Osteocyte (in vitro differentiated cells): ENCODE data around the gene BBS4. TPM values are rescaled to one million over a fixed set of nuclear protein-coding genes. Genes with fewer than 3 reads are reported as not detected.
"Not testable (repeated sequence)": the region's sequence is repeated elsewhere in the genome, so short reads cannot be mapped to it uniquely, and the experiment has no call there.

Experiments
- DNase-seq: peaks from one replicate; pipeline ENCODE4 v3.0.0; 2021; ENCODE audit warnings: mixed read lengths; ENCODE audit not compliant: unreplicated experiment; ENCODE audit errors: extremely low spot score
- H3K27ac Mint-ChIP-seq: one replicate; pipeline ENCODE4 v1.8.0; 2021; ENCODE audit warnings: mild to moderate bottlenecking, mixed read lengths; ENCODE audit not compliant: unreplicated experiment
- H3K27me3 Mint-ChIP-seq: one replicate; pipeline ENCODE4 v1.8.0; 2021; ENCODE audit warnings: mixed read lengths; ENCODE audit not compliant: unreplicated experiment
- H3K36me3 Mint-ChIP-seq: one replicate; pipeline ENCODE4 v1.8.0; 2021; ENCODE audit warnings: mixed read lengths; ENCODE audit not compliant: unreplicated experiment
- H3K4me1 Mint-ChIP-seq: one replicate; pipeline ENCODE4 v1.8.0; 2021; ENCODE audit warnings: mixed read lengths; ENCODE audit not compliant: unreplicated experiment
- H3K4me3 Mint-ChIP-seq: one replicate; pipeline ENCODE4 v1.8.0; 2021; ENCODE audit warnings: mild to moderate bottlenecking, moderate library complexity, mixed read lengths; ENCODE audit not compliant: unreplicated experiment
- H3K9me3 Mint-ChIP-seq: one replicate; pipeline ENCODE4 v1.8.0; 2021; ENCODE audit warnings: mixed read lengths; ENCODE audit not compliant: unreplicated experiment
- total RNA-seq: library from RNA; stranded (reverse); gene quantifications from 2 replicates; pipeline ENCODE4 v1.2.1, GENCODE V29; 2021
- TF ChIP-seq, protein P1 (sequence below): fragments of 200-600 bp; sonication (generic); IDR thresholded peaks from 2 replicates; pipeline ENCODE4 v1.5.0; 2021; ENCODE audit warnings: antibody characterized with exemption, mild to moderate bottlenecking, moderate library complexity

Gene BBS4
- total RNA-seq, 1 donor from 2014 or later: 24.7 TPM

GRCh38 chr15:72700076-72700475, 14.1 kb downstream of the BBS4 start:
- H3K27ac Mint-ChIP-seq: no peak overlapping the region
- H3K27me3 Mint-ChIP-seq: no peaks in the 10 kb centered on the region
- DNase-seq: no peak
- H3K4me3 Mint-ChIP-seq: no peak overlapping the region
- H3K9me3 Mint-ChIP-seq: no peaks in the 10 kb centered on the region
- peaks cover 16% of the 10 kb centered on the region for H3K36me3 Mint-ChIP-seq
- no peaks in the 10 kb centered on the region for H3K4me1 Mint-ChIP-seq
- TF ChIP-seq, protein P1, sequence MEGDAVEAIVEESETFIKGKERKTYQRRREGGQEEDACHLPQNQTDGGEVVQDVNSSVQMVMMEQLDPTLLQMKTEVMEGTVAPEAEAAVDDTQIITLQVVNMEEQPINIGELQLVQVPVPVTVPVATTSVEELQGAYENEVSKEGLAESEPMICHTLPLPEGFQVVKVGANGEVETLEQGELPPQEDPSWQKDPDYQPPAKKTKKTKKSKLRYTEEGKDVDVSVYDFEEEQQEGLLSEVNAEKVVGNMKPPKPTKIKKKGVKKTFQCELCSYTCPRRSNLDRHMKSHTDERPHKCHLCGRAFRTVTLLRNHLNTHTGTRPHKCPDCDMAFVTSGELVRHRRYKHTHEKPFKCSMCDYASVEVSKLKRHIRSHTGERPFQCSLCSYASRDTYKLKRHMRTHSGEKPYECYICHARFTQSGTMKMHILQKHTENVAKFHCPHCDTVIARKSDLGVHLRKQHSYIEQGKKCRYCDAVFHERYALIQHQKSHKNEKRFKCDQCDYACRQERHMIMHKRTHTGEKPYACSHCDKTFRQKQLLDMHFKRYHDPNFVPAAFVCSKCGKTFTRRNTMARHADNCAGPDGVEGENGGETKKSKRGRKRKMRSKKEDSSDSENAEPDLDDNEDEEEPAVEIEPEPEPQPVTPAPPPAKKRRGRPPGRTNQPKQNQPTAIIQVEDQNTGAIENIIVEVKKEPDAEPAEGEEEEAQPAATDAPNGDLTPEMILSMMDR: no peak

GRCh38 chr15:72706266-72706665, 20.3 kb downstream of the BBS4 start:
- Mint-ChIP-seq H3K36me3 (peaks cover 6% of the 10 kb centered on the region), H3K27ac (no peak overlapping the region)

GRCh38 chr15:72708551-72709303, 22.7 kb downstream of the BBS4 start:
- Mint-ChIP-seq H3K4me1 (peaks cover 29% of the 10 kb centered on the region), H3K36me3 (peaks cover 13% of the 10 kb centered on the region), H3K27ac (peak overlapping the region; percentile 77)
- not testable (repeated sequence) for DNase-seq, H3K27me3 Mint-ChIP-seq, H3K4me3 Mint-ChIP-seq, H3K9me3 Mint-ChIP-seq

More at GRCh38 chr15:72706266-72706665, 20.3 kb downstream of the BBS4 start:
- no peak for DNase-seq
- no peaks in the 10 kb centered on the region for H3K27me3 Mint-ChIP-seq
- TF ChIP-seq, protein P1: no peak
- peaks cover 29% of the 10 kb centered on the region for H3K4me1 Mint-ChIP-seq
- peaks cover 4% of the 10 kb centered on the region for H3K9me3 Mint-ChIP-seq
- no peak overlapping the region for H3K4me3 Mint-ChIP-seq

DNA sequence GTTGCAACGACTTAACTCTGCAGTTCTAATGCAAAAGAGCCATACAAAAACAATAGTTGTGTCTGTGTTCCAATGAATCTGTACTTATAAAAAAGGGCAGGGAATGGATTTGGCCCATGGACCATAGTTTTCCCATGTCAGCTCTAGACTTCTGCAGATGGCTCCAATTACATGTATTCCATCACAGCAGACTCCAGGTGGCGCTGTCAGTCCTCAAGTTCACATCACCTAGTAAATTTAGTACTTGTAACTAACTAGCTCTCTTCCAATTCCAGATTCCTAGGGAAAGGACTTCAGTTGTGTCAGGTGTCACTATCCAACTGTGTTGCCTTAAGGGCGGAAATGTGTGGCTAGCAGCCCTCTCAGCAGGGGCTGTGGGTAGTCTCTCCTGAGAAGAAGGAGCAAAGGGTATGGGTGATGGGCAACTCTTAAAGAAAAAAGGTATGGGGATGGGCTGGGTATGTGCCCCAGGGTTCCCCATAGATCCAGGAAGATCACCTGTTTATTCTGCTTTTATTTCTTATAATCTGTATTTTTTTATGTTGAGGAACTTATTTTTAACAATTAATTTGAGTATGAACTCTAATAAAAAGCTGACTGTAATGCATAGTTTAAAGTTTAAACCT, 36.2 kb downstream of the BBS4 start:
- H3K27me3 Mint-ChIP-seq: no peaks in the 10 kb centered on the region

DNA sequence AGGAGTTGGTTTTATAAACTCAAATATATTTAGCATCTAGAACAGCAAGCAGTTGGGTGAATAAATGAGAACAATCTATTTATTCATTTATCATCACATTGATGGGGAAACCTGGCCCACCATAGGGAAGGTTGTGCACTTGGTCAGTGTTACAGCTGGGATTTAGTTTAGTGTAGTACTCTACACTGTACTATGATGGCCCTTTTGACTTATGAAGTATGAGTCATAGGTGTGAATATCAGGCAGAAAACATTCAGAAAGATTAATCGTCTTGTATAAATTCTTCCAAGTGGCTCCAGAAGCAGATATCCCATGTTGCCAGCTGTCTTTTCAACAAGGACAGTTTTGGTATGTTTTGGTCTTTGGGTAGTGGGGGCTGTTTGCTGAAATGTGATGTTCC, 38.0 kb downstream of the BBS4 start:
- no peak for DNase-seq
- H3K36me3 Mint-ChIP-seq: peaks cover 19% of the 10 kb centered on the region
- no peak overlapping the region for H3K27ac Mint-ChIP-seq
- no peaks in the 10 kb centered on the region for H3K4me1 Mint-ChIP-seq
- H3K4me3 Mint-ChIP-seq: no peak overlapping the region
- no peaks in the 10 kb centered on the region for H3K27me3 Mint-ChIP-seq
- TF ChIP-seq, protein P1: no peak
- no peaks in the 10 kb centered on the region for H3K9me3 Mint-ChIP-seq

More for the DNA sequence above, 36.2 kb downstream of the BBS4 start:
- Mint-ChIP-seq H3K9me3 (no peaks in the 10 kb centered on the region), H3K27ac (no peak overlapping the region), H3K36me3 (peaks cover 30% of the 10 kb centered on the region), H3K4me1 (no peaks in the 10 kb centered on the region), H3K4me3 (no peak overlapping the region)
- no peak for DNase-seq
- TF ChIP-seq, protein P1: peak; percentile 79
